Activated CD8-positive, alpha-beta memory T cell treated with anti-CD3 and anti-CD28 coated beads for 4 hours (primary cell): Measurements from ENCODE around the gene ETFB.

Source experiments
- DNase-seq, 2 donors: peaks; one replicate each; pipeline ENCODE4 v3.0.0-alpha.2; 2020; ENCODE audit warnings: low read depth in 2 of 2

ETFB gene

GRCh38 chr19:51327066-51328001, 38.9 kb downstream of the ETFB start:
- no peak for DNase-seq

DNA sequence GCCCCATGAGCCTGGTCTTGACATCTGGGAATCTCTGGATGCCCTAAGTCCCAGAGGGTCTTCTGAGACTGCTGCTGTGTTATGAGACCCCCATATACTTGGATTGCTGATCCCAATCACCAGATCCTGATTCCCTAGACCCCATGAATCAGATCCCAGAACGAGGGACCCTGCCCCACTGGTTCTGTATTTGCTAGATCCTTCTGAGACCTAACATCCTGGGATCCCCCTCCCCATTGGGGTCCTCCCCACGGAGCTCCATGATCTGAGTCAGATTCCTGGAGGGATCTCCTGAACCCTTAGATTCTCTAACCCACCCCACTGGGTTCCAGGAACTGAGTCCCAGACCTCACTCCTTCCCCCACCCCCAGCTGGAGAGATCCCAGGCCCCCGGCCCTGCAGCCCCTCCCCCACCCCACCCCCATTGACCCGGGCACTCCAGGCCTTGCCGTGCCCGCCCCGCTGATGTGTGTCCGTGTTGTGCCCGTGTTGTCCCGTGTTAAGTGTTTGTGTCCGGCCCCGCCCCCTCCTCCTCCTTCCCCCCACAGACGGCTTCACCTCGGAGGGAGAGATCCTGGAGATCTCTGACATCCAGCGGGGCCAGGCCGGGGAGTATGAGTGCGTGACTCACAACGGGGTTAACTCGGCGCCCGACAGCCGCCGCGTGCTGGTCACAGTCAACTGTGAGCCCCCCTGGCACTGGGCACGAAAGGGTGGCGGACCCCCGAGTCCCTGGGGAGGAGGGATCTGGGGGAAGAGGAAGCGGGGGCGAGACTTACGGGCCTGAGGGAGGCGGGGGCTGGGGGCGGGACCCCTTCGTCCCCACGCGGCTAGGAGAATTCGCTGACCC, 39.7 kb downstream of the ETFB start:
- DNase-seq, result no peak

DNA sequence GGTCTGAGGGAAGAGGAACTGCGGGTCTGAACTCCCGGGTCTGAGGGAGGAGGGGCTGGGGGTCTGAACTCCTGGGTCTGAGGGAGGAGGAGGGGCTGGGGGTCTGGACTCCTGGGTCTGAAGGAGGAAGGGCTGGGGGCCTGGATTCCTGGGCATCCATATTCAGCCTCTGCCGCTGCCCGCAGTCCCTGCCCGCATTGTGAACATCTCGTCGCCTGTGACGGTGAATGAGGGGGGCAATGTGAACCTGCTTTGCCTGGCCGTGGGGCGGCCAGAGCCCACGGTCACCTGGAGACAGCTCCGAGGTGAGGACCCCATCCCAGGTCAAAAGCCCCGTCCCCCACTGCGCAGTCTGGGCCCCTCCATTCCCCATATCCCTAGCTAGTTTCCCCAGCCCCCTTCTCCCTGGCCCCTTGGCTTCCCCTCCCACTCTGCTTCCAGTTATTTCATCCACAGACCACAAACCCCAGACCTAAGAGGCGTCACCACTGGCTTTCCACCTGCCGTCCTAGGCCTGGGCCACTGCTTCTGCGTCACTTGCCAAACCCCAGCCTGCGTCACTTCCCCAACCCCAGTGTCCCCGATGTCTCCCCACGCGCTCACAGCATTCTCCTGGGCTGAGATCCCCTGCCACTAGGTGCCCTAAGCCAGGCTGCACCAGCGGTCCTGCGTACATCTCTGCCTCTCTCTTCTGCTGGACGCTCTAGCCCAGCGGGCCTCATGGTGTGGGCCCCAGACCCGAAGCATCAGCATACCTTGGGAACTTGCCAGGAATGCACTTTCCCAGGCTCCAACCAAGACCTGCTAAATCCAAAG, 40.8 kb downstream of the ETFB start:
- no peak for DNase-seq

DNA sequence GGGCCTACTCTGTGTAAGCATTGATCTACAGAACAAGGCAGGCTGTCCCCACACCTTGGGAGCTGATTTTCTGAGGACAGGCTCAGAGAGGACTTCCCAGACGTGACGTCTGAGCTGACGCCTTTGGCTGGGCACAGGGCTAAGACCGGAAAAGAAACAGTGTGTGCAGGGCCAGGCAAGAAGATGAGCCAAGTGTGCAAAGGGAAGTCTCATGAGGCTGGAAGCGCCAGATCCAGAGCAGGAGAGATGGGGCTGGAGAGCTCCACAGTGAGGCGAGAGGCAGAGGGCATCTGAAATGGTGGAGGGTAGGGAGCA, 42.1 kb downstream of the ETFB start:
- no peak for DNase-seq

DNA sequence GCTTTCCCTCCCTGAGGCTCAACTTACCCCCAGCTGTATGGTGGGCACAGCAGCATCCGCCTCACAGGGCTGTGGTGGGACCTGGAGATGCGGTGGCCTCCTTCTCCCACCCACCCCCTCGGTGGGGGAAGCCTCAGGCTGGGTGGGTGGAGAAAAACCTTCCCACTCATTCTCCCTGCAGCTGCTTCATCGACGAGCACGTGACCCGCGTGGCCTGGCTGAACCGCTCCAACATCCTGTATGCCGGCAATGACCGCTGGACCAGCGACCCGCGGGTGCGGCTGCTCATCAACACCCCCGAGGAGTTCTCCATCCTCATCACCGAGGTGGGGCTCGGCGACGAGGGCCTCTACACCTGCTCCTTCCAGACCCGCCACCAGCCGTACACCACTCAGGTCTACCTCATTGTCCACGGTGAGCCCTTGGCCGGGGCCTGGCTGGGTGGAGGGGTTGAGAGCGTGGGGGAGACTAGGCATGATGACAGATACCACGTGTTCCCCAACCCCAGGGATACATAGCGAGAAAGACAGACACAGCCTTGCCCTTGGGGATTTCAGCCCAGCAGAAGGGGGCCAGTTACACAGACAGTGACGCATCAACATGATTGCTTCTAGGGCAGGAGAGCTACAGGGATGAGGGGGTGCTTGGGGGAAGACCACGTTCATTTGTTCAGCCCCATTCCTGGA, 42.6 kb downstream of the ETFB start:
- DNase-seq, result no peak

GRCh38 chr19:51321799-51322198, 44.4 kb downstream of the ETFB start:
- DNase-seq, result no peak

- no peak for DNase-seq
Measured at GRCh38 chr19:51320280-51320657, 45.9 kb downstream of the ETFB start.

GRCh38 chr19:51319649-51320279, 46.4 kb downstream of the ETFB start:
- no peak for DNase-seq

DNA sequence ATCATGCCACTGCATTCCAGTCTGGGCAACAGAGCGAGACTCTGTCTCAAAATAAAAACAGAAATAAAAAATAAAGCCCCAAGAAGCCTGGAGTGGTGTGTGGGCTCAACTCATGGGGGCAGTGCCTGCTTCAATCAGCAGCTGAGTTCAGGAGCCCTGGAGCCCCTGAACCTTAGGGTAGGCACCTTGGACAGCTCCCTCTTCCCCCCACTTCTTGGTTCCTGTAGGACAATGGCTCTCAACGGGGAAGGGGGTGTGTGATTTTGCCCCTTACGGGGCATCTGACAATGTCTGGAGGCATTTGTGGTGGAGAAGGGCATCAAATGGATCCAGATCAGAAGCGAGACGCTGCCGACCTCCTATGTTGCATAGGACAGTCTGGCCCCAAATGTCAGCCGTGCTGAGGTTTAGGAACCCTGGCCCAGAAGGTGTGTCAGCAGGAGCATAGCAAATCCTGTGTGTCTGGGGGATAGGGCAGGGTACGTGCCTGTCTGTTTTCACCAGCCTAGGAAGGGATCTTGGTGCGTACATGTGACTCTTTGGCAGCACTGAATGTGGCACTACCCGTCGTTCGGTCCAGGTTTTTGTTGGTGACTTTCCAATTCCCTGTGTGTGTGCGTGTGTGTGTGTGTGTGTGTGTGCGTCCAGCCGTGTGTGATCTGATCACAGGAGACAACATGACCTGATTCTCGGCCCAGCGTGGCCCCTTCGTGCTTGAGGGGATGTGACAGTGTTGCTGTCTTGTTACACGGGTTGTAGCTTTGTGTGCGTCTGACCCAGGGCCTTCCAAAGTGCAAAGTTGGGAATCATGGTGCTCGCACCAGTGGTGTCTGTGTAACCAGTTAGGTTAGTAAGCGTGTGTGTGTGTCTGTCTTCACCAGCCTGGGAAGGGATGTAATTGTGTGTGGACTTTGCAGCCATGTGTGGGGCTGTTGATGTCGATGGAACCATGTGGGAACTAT, 47.2 kb downstream of the ETFB start:
- no peak for DNase-seq

- DNase-seq, result no peak
Measured at GRCh38 chr19:51317968-51318367, 48.2 kb downstream of the ETFB start.

DNA sequence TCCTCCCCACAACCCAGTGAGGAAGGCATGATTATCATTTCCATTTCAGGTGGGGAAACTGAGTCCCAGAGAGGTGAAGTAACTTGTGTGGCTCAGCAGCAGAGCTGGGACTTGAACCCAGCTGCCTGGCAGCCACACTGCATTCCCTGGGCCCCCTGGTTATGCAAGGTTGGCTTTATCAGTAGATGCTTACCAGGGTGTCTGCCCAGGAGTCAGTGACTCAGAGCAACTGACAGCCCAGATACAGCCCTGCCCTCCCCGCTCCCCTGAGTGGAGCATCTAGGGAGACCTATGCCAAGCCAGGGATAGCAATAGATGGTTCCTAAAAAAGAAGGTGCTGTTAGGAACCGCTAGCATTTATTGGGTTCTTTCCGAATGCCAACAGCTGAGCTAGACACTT, 48.8 kb downstream of the ETFB start:
- DNase-seq, result no peak

DNA sequence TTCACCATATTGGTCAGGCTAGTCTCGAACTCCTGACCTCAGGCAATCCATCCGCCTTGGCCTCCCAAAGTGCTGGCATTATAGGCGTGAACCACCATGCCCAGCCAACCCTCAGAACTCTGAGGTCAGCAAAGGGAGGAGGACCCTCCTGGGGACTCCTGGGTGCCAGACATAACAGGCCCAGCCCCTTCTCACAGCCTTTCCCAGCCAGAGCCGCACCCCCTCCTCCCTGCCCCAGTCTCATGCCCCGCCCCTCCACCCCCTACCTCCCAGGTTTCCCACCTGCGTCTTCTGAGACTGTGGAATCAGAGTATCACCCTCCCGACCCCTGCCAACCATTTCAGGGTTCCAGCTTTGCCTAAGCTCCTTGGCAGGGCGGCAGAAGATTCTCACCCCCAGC, 49.5 kb downstream of the ETFB start:
- DNase-seq, result no peak

- DNase-seq, result no peak
Measured at GRCh38 chr19:51311351-51312257, 54.6 kb downstream of the ETFB start, which contains the start of gene IGLON5. IGLON5 (plus strand) TSS chr19:51311644; CDS start chr19:51311848, 204 bp downstream.

- DNase-seq, result no peak
Measured at GRCh38 chr19:51305479-51305878, 60.7 kb downstream of the ETFB start.

GRCh38 chr19:51301266-51301665, 64.9 kb downstream of the ETFB start:
- DNase-seq, result no peak

- no peak for DNase-seq
Measured at GRCh38 chr19:51297406-51297805, 68.8 kb downstream of the ETFB start.

DNA sequence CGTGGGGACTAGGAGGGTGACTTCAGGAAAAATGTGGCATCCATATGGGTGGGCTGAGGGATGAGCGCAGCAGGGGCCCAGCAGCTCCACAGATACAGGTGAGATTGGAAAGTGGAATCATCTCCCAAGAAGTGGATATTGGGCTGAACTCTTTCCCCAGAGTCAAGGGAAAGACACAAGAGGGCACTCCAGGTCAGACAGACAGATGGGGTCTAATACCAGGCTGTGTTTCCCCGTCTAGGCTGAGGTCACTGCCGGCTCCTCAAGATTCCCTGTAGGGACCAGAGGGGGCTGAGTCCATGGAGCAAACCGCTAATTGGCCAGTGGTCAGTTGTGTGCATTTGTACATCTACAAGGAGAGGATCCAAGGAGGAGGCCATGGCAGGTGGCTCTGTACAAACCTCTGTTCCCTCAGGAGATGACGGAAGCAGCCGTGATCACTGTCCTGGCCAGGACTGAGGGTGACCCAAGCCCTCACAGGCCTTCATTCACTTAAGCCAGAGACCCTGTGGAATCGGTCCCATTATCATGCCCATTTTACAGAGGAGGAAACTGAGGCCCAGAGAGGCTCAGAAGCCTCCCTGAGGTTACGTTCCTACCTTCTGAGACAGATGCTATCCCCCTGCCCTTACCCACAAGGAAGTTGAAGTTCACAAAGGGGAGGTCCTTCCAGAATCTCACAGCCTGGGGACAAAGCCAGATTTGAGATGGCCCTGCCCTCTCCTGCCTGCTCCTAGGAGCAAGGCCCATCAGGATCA, 69.7 kb downstream of the ETFB start:
- DNase-seq, result no peak
